OCI-LY1 (cell line): ENCODE data around the gene XKR7.

Experiments used
- CTCF ChIP-seq: fragments of 200-600 bp; sonication (generic), shearing (Covaris generic); IDR thresholded peaks from 2 replicates; pipeline ENCODE4 v1.5.1; 2017; ENCODE audit warnings: mild to moderate bottlenecking, antibody characterized with exemption, low read length, moderate library complexity, mixed read lengths
- EZH2 ChIP-seq: fragments of 200-600 bp; sonication (generic), shearing (Covaris generic); IDR thresholded peaks from 2 replicates; pipeline ENCODE4 v1.8.0; 2017; ENCODE audit warnings: borderline replicate concordance, mixed run types, mild to moderate bottlenecking, antibody characterized with exemption, low read length, moderate library complexity, mixed read lengths

GRCh38 chr20:31934968-31935764 is 32.8 kb upstream of the XKR7 start:
- no peak; the same call in 1 of the 2 replicates for TF ChIP-seq CTCF
- no peak for TF ChIP-seq EZH2
